Trophoblast cell (in vitro differentiated cells and primary cell): Measurements from ENCODE around the gene PAXX.
A peak's percentile ranks its signal among the peaks of the same experiment; 100 is the strongest.

Experiments used
- DNase-seq, 2 donors: peaks; one replicate each; pipeline ENCODE4 v3.0.0-alpha.2; 2016
- H2AFZ ChIP-seq: 2 replicates; pipeline ENCODE4 v1.6.1; 2013; ENCODE audit warnings: low read length, moderate library complexity, mild to moderate bottlenecking; ENCODE audit not compliant: insufficient read depth, poor library complexity
- H2AK5ac ChIP-seq: 2 replicates; pipeline ENCODE4 v1.6.1; 2013; ENCODE audit warnings: mild to moderate bottlenecking, low read length
- H2BK120ac ChIP-seq: 2 replicates; pipeline ENCODE4 v1.6.1; 2013; ENCODE audit warnings: low read length, mild to moderate bottlenecking, moderate library complexity; ENCODE audit not compliant: insufficient read depth, poor library complexity
- H2BK12ac ChIP-seq: 2 replicates; pipeline ENCODE4 v1.6.1; 2013; ENCODE audit warnings: mild to moderate bottlenecking, low read length, moderate library complexity
- H2BK5ac ChIP-seq: 2 replicates; pipeline ENCODE4 v1.6.1; 2013; ENCODE audit warnings: low read length, low read depth, moderate library complexity, mild to moderate bottlenecking; ENCODE audit not compliant: poor library complexity
- H3K14ac ChIP-seq: 2 replicates; pipeline ENCODE4 v1.6.1; 2013; ENCODE audit warnings: mild to moderate bottlenecking, low read length
- H3K18ac ChIP-seq: 2 replicates; pipeline ENCODE4 v1.6.1; 2013; ENCODE audit warnings: mild to moderate bottlenecking, low read length
- H3K23ac ChIP-seq: 2 replicates; pipeline ENCODE4 v1.6.1; 2013; ENCODE audit warnings: low read length
- H3K27ac ChIP-seq: 2 replicates; pipeline ENCODE4 v1.5.1; 2013; ENCODE audit warnings: low read depth, mild to moderate bottlenecking, inconsistent platforms, low read length, moderate library complexity
- H3K27me3 ChIP-seq: 2 replicates; pipeline ENCODE4 v1.6.1; 2013; ENCODE audit warnings: inconsistent platforms, mild to moderate bottlenecking, low read length, moderate library complexity; ENCODE audit not compliant: insufficient read depth
- H3K36me3 ChIP-seq, 2 experiments: 1 replicate in 1 of 2; 2 replicates in 1 of 2; pipeline ENCODE4 v1.6.1; 2013; ENCODE audit warnings: low read length in 2 of 2, mild to moderate bottlenecking in 2 of 2, moderate library complexity in 1 of 2; ENCODE audit not compliant: insufficient read depth in 2 of 2, control insufficient read depth in 1 of 2
- H3K4ac ChIP-seq: 2 replicates; pipeline ENCODE4 v1.6.1; 2013; ENCODE audit warnings: low read depth, mild to moderate bottlenecking, low read length, moderate library complexity
- H3K4me1 ChIP-seq, 2 experiments: 1 replicate in 1 of 2; 2 replicates in 1 of 2; pipeline ENCODE4 v1.6.1; 2013; ENCODE audit warnings: low read length in 2 of 2, mild to moderate bottlenecking in 2 of 2, moderate library complexity in 1 of 2; ENCODE audit not compliant: insufficient read depth in 2 of 2, control insufficient read depth in 1 of 2
- H3K4me2 ChIP-seq: 2 replicates; pipeline ENCODE4 v1.6.1; 2013; ENCODE audit warnings: inconsistent platforms, mild to moderate bottlenecking, low read length, moderate library complexity
- H3K4me3 ChIP-seq: 2 replicates; pipeline ENCODE4 v1.5.1; 2013; ENCODE audit warnings: mild to moderate bottlenecking, low read depth, low read length, inconsistent platforms
- H3K79me1 ChIP-seq: one replicate; pipeline ENCODE4 v1.6.1; 2013; ENCODE audit warnings: low read length
- H3K79me2 ChIP-seq: 2 replicates; pipeline ENCODE4 v1.6.1; 2013; ENCODE audit warnings: low read length, mild to moderate bottlenecking; ENCODE audit not compliant: control insufficient read depth, insufficient read depth, poor library complexity
- H3K9ac ChIP-seq: 2 replicates; pipeline ENCODE4 v1.6.1; 2013; ENCODE audit warnings: mild to moderate bottlenecking, low read length
- H3K9me3 ChIP-seq: 2 replicates; pipeline ENCODE4 v1.6.1; 2013; ENCODE audit warnings: low read depth, mild to moderate bottlenecking, control low read depth, inconsistent platforms, low read length; ENCODE audit not compliant: insufficient read depth
- H4K12ac ChIP-seq: 2 replicates; pipeline ENCODE4 v1.6.1; 2013; ENCODE audit warnings: low read depth, mild to moderate bottlenecking, low read length, moderate library complexity
- H4K8ac ChIP-seq: 2 replicates; pipeline ENCODE4 v1.6.1; 2013; ENCODE audit warnings: low read depth, mild to moderate bottlenecking, low read length, moderate library complexity
- H4K91ac ChIP-seq: one replicate; pipeline ENCODE4 v1.6.1; 2013; ENCODE audit warnings: low read depth, mild to moderate bottlenecking, low read length, moderate library complexity
- WGBS: extraction: QIAGEN DNeasy Blood & Tissue Kit; methylation state at CpG from one replicate; pipeline ENCODE4 v1.1.7; 2013; ENCODE audit warnings: missing lambda C conversion rate; ENCODE audit not compliant: insufficient read length, insufficient coverage; ENCODE audit errors: extremely low coverage; 5-methylcytosine and 5-hydroxymethylcytosine counted together

Gene PAXX

GRCh38 chr9:136950656-136951276, 41.5 kb upstream of the PAXX start:
- H3K4ac ChIP-seq, result no peak overlapping the region
- H3K4me1 ChIP-seq, result peaks cover 8 to 12% of the 10 kb centered on the region in 2 experiments
- H2BK12ac ChIP-seq, result no peak overlapping the region
- H4K8ac ChIP-seq, result peak overlapping the region; percentile 90
- DNase-seq, result no peak
- H3K23ac ChIP-seq, result no peak overlapping the region
- no peak overlapping the region for H2AK5ac ChIP-seq
- H3K79me2 ChIP-seq, result peaks cover 3% of the 10 kb centered on the region
- H4K12ac ChIP-seq, result peak overlapping the region; percentile 68
- peak overlapping the region; percentile 36 for H3K14ac ChIP-seq
- H3K4me2 ChIP-seq, result peak overlapping the region; percentile 91
- H3K36me3 ChIP-seq, result no peaks in the 10 kb centered on the region
- H3K79me1 ChIP-seq, result peaks cover 8% of the 10 kb centered on the region
- H3K18ac ChIP-seq, result no peak overlapping the region
- H3K27me3 ChIP-seq, result no peaks in the 10 kb centered on the region
- H4K91ac ChIP-seq, result peak overlapping the region; percentile 88
- H3K9ac ChIP-seq, result no peak overlapping the region
- H2AFZ ChIP-seq, result peak overlapping the region; percentile 81
- no CpG with 5 or more reads among the region's 9 CpGs for WGBS
- H3K9me3 ChIP-seq, result peaks cover 1% of the 10 kb centered on the region
- no peak overlapping the region for H2BK120ac ChIP-seq
- H3K27ac ChIP-seq, result no peak overlapping the region
- no peak overlapping the region for H2BK5ac ChIP-seq
- H3K4me3 ChIP-seq, result no peak overlapping the region

GRCh38 chr9:136951541-136952320, 40.5 kb upstream of the PAXX start, which contains the start of gene LCN12:
Gene LCN12, plus strand, starts transcription at chr9:136952273. Its CDS starts 55 bp downstream, at chr9:136952328.
- WGBS, result no CpG with 5 or more reads among the region's 14 CpGs
- no peak within 1 kb of the TSS for H3K23ac ChIP-seq

GRCh38 chr9:136952321-136952850, 39.8 kb upstream of the PAXX start:
- H2BK5ac ChIP-seq, result no peak overlapping the region
- no peak overlapping the region for H3K18ac ChIP-seq
- WGBS, result no CpG with 5 or more reads among the region's 15 CpGs
- H3K79me1 ChIP-seq, result peaks cover 8% of the 10 kb centered on the region
- no peak overlapping the region for H3K9ac ChIP-seq
- no peak overlapping the region for H3K4me2 ChIP-seq
- no peaks in the 10 kb centered on the region for H3K36me3 ChIP-seq
- no peaks in the 10 kb centered on the region for H3K27me3 ChIP-seq
- no peak overlapping the region for H3K23ac ChIP-seq
- H3K9me3 ChIP-seq, result peaks cover 4% of the 10 kb centered on the region
- no peak overlapping the region for H2AFZ ChIP-seq
- peaks cover 8 to 12% of the 10 kb centered on the region in 2 experiments for H3K4me1 ChIP-seq
- no peak overlapping the region for H2AK5ac ChIP-seq
- no peak overlapping the region for H4K91ac ChIP-seq
- no peak overlapping the region for H3K14ac ChIP-seq
- no peak for DNase-seq
- peaks cover 3% of the 10 kb centered on the region for H3K79me2 ChIP-seq
- H3K4ac ChIP-seq, result no peak overlapping the region
- H3K4me3 ChIP-seq, result no peak overlapping the region
- H3K27ac ChIP-seq, result no peak overlapping the region
- no peak overlapping the region for H4K8ac ChIP-seq
- no peak overlapping the region for H2BK120ac ChIP-seq
- H2BK12ac ChIP-seq, result no peak overlapping the region
- no peak overlapping the region for H4K12ac ChIP-seq

More at GRCh38 chr9:136951541-136952320, 40.5 kb upstream of the PAXX start, which contains the start of gene LCN12:
- peaks cover 4% of the 10 kb centered on the region for H3K9me3 ChIP-seq
- no peak within 1 kb of the TSS for H2BK5ac ChIP-seq
- H2AK5ac ChIP-seq, result no peak within 1 kb of the TSS
- H3K4me1 ChIP-seq, result peaks cover 8 to 12% of the 10 kb centered on the region in 2 experiments
- no peak within 1 kb of the TSS for H4K8ac ChIP-seq
- no peak within 1 kb of the TSS for H4K12ac ChIP-seq
- no peaks in the 10 kb centered on the region for H3K36me3 ChIP-seq
- peaks cover 8% of the 10 kb centered on the region for H3K79me1 ChIP-seq
- DNase-seq, result no peak
- no peak within 1 kb of the TSS for H2BK120ac ChIP-seq
- no peak within 1 kb of the TSS for H3K4me2 ChIP-seq
- H3K27me3 ChIP-seq, result no peaks in the 10 kb centered on the region
- H3K9ac ChIP-seq, result no peak within 1 kb of the TSS
- H3K14ac ChIP-seq, result no peak within 1 kb of the TSS
- no peak within 1 kb of the TSS for H4K91ac ChIP-seq
- no peak within 1 kb of the TSS for H3K4ac ChIP-seq
- no peak within 1 kb of the TSS for H3K4me3 ChIP-seq
- no peak within 1 kb of the TSS for H3K27ac ChIP-seq
- H3K79me2 ChIP-seq, result peaks cover 3% of the 10 kb centered on the region
- H3K18ac ChIP-seq, result no peak within 1 kb of the TSS
- no peak within 1 kb of the TSS for H2AFZ ChIP-seq
- no peak within 1 kb of the TSS for H2BK12ac ChIP-seq

- Histone ChIP-seq H3K4me3 (no peak overlapping the region), H3K9ac (no peak overlapping the region), H3K4me2 (no peak overlapping the region), H3K36me3 (no peaks in the 10 kb centered on the region), H2BK120ac (no peak overlapping the region), H4K8ac (no peak overlapping the region), H3K9me3 (peaks cover 7% of the 10 kb centered on the region), H4K12ac (no peak overlapping the region), H3K79me2 (peaks cover 3% of the 10 kb centered on the region), H3K27ac (no peak overlapping the region), H3K14ac (no peak overlapping the region), H2BK5ac (no peak overlapping the region), H4K91ac (no peak overlapping the region), H3K18ac (no peak overlapping the region), H3K79me1 (peaks cover 8% of the 10 kb centered on the region), H3K4ac (no peak overlapping the region), H3K4me1 (peaks cover 8 to 12% of the 10 kb centered on the region in 2 experiments), H2BK12ac (no peak overlapping the region), H3K23ac (no peak overlapping the region), H2AK5ac (no peak overlapping the region), H3K27me3 (no peaks in the 10 kb centered on the region), H2AFZ (no peak overlapping the region)
- no peak for DNase-seq
- WGBS, result no CpG with 5 or more reads among the region's 44 CpGs
These were observed 39.1 kb upstream of the PAXX start for GRCh38 chr9:136952876-136953770.
